Activated CD8-positive, alpha-beta memory T cell treated with anti-CD3 and anti-CD28 coated beads, Interleukin-2, amount 50 U/mL, for 1 hour (primary cell): ENCODE results near the gene RTN4R.

Source experiments
- DNase-seq: peaks from one replicate; pipeline ENCODE4 v3.0.0-alpha.2; 2020; ENCODE audit errors: extremely low read depth

Gene RTN4R

DNA sequence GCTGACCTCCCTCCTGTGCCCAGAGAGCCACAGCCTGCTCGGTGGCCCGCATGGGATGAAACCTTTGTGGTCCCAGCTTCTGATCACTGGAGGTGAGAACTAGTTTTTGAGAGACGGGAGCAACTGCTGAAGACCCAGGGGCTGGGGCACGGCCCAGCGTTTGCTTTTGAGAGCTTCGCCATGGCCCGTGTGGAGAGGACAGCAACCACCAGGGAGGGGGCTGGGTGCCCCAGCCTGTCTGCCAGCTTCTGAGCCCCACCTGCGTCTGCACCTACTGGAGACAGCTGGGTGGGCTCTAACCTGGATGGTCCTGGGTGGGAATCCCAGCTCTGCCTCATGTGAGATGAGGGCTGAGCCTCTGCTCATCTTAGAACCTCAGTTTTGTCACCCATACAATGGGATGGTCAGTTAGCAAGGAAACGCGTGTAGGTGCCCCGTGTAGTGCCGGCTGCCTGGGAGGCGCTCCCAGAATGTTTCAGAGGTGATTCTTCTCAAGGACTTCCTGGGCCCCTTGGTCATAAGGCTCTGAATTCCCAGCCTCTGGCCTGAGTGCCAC, 66.2 kb downstream of the RTN4R start:
- no peak for DNase-seq

DNA sequence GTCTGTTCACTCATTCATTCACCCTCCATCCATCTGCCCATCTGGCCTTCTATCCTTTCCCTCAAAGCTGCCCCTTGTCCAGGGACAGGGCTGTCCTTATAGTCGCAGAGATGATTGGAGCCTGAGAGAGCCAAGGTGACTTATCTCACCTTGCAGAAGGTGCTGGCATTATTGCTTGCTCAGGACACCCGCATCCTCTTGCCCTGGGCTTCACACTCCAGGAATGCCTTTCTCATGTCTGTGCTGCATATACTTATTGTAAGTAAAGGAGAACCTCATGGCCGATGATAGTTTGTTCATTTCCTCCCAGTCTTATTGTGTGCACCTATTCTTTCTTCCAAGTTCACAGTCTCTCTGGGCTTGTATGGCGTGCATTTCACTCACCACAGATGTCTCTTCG, 68.2 kb downstream of the RTN4R start:
- no peak for DNase-seq

DNA sequence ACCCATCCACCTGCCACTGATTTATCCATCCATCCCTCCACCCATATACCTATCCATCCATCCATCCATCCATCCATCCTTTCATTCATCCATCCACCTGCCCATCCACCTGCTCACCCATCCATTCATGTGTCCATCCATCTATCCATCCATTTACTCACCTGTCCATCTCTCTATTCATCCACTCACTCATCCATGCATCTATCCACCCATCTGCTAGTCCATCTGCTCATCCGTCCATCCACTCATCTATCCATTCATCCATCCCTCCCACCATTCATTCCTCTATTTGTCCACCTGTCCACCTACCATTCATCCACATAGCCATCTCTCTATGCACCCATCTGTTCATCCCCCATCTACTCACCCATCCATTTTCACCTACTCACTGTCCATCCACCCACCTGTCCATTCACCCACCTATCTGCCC, 68.7 kb downstream of the RTN4R start:
- no peak for DNase-seq

- no peak for DNase-seq
Observed at GRCh38 chr22:20198557-20199319, 69.4 kb downstream of the RTN4R start.

- DNase-seq: no peak
Observed at GRCh38 chr22:20197407-20198030, 70.6 kb downstream of the RTN4R start.

DNA sequence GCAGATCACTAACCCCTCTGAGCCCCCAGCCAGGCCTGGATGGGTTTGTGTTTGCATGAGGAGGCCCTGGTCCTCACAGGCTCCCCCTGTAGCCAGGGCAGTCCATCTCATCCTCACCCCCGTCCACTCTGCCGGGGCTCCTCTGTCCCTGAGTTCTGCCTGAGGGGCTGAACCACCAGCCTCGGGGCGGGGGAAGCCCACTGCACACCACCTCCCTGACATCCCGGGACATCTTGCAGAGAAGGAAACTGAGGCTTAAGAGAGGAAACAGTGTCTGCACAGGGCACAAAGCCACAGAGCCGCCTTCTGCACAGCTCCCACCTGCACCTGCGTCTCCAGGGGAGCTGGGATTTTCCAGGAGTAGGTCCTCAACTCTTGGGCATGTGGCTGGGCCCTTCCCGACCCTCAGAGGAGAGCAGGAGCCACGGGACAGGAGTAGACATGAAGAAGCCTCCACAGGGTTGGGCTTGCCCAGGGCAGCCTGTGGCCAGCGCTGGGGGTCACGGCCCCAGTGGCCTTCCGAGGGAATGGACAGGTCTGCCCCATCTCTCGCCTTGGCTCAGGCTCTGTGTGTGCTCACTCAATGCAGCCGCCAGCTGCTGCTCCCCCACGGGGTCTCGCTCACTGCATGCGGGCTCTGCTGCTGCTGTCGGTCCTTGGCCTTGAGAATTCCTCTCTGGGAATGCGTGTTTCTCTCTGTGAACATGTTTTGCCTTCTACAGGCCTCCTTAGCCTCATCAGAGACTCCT, 71.8 kb downstream of the RTN4R start:
- DNase-seq: no peak

DNA sequence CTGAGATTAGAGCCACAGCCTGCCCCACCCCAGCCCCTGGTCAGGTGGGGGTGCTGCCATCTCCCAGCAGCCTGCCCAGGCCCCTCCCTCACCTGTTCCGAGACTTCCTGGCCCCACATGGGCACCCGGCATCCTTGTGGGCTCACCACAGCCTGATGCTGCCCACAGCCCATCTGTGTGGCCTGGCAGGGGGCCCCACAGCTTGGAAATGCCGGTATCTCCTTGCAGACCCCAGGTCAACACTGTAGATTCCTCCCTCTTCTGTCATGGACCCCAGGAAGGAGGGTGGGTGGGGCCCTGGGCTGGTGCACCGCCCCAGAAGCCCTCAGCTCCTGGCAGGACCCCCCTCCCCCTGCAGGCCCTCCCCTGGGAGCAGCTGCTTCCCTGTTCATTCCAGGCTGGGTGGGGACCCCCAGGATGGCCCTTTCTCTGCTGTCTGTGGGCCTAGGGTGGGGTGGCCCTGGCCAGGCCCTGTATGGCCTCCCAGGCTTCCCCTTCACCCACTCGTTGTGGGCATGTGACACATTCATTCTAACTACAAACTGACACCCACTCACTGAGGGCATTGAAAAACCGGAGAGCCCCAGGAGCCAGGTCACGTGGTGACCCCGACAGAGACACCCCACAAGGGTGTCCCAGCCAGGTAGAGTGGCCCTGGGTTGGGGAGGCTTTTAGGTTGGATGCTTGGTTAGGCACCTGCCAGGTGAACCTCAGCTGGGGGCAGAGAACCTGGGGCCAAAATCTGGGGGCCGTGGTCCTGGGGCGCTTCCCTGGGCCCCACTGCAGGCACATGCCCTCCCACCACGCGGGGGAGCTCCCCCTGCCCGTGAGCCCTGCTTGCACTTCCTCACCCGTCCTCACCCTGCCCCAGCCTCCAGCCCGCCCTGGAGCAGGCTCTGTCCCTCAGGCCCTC, 73.2 kb downstream of the RTN4R start:
- DNase-seq: no peak

- DNase-seq: no peak
Observed at GRCh38 chr22:20193761-20194494, 74.2 kb downstream of the RTN4R start.

GRCh38 chr22:20192972-20193760, 75.0 kb downstream of the RTN4R start:
- DNase-seq: no peak

DNA sequence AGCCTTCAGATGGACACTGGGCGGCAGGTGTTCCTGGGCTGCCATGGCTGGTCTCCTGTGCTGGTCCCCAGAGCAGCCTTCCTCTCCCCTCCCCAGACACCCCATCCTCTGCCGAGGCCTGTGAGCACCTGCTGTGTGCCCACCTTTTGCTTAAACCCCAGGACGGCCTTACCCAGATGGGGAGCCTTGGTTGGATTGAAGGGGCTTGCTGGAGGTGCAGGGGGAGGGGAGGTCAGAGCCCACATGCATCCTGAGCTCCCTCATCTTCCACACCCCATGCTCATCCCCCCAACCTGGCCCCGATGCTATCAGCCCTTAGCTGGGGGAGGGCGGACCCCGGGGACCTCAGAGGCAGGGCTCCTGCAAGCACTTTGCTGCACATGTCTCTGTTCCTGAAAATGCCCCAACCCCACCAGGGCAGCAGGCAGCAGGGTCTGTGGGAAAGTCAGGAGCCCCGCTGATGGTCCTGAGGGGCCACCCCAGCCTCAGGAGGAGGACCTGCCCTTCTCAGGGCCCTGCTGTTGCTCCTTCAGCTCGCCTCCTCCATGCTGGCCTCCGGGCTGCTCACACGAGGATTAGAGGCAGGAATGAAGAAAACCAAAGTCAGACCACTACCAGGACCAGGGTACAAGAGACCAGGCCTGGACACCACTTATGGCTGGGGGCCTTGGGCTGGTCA, 75.7 kb downstream of the RTN4R start:
- DNase-seq: no peak

GRCh38 chr22:20191803-20192202, 76.3 kb downstream of the RTN4R start:
- no peak for DNase-seq
